ENCODE measurements around the gene ASB2.

ASB2 gene

GRCh38 chr14:93977790-93978581, 1.6 kb upstream of the ASB2 start:
- DNase-seq = no peak

- DNase-seq = no peak
Measured at GRCh38 chr14:93977171-93977570, 801 bp upstream of the ASB2 start.

GRCh38 chr14:93975791-93976476, 436 bp downstream of the ASB2 start:
- no peak for DNase-seq

GRCh38 chr14:93974833-93975232, 1.5 kb downstream of the ASB2 start:
- DNase-seq = no peak

- no peak for DNase-seq
Measured at GRCh38 chr14:93974299-93974698, 2.1 kb downstream of the ASB2 start.

- DNase-seq = no peak
Measured at GRCh38 chr14:93973607-93974006, 2.8 kb downstream of the ASB2 start.

GRCh38 chr14:93972618-93973205, 3.7 kb downstream of the ASB2 start:
- DNase-seq = no peak

- no peak for DNase-seq
Measured at GRCh38 chr14:93971635-93972027, 4.7 kb downstream of the ASB2 start.

- DNase-seq = peak; percentile 54
Measured at GRCh38 chr14:93970965-93971634, 5.3 kb downstream of the ASB2 start.

GRCh38 chr14:93970585-93970964, 5.8 kb downstream of the ASB2 start:
- no peak for DNase-seq

- no peak for DNase-seq
Measured at GRCh38 chr14:93969082-93969828, 7.1 kb downstream of the ASB2 start.

GRCh38 chr14:93967637-93968250, 8.6 kb downstream of the ASB2 start:
- DNase-seq = no peak

- DNase-seq = no peak
Measured at GRCh38 chr14:93965946-93966474, 10.4 kb downstream of the ASB2 start.

GRCh38 chr14:93965287-93965821, 11.0 kb downstream of the ASB2 start:
- DNase-seq = no peak

- no peak for DNase-seq
Measured at GRCh38 chr14:93964820-93965286, 11.5 kb downstream of the ASB2 start.

GRCh38 chr14:93964281-93964680, 12.1 kb downstream of the ASB2 start:
- no peak for DNase-seq

- DNase-seq = no peak
Measured at GRCh38 chr14:93963692-93964091, 12.7 kb downstream of the ASB2 start.

- DNase-seq = no peak
Measured at GRCh38 chr14:93962701-93963601, 13.4 kb downstream of the ASB2 start.

GRCh38 chr14:93961620-93962019, 14.8 kb downstream of the ASB2 start:
- DNase-seq = no peak

- DNase-seq = no peak
Measured at GRCh38 chr14:93960774-93961438, 15.5 kb downstream of the ASB2 start.
